Thymus (tissue), 11 donors: Measurements from ENCODE around the gene SYCE3. TPM values are rescaled to one million over a fixed set of nuclear protein-coding genes. Genes with fewer than 3 reads are reported as not detected.

ENCODE experiments used
- DNase-seq, 9 donors: peaks; one replicate each; pipeline ENCODE4 v3.0.0-alpha.2; 2013; ENCODE audit warnings: low spot score in 9 of 9, low read depth in 6 of 9, missing footprints in 1 of 9
- H3K27ac ChIP-seq, 2 donors: one replicate each; pipeline ENCODE4 v1.5.1; 2013; ENCODE audit warnings: control low read depth in 1 of 2, low read depth in 1 of 2, low read length in 1 of 2, mild to moderate bottlenecking in 1 of 2, moderate library complexity in 1 of 2
- H3K27me3 ChIP-seq, 2 donors: one replicate each; pipeline ENCODE4 v1.5.1; 2013; ENCODE audit warnings: low read length in 1 of 2; ENCODE audit not compliant: control insufficient read depth in 2 of 2, insufficient read depth in 1 of 2
- H3K36me3 ChIP-seq, 2 donors: one replicate each; pipeline ENCODE4 v1.5.1; 2013; ENCODE audit warnings: low read length in 1 of 2, mild to moderate bottlenecking in 1 of 2, moderate library complexity in 1 of 2; ENCODE audit not compliant: control insufficient read depth in 2 of 2, insufficient read depth in 2 of 2
- H3K4me1 ChIP-seq, 2 donors: one replicate each; pipeline ENCODE4 v1.5.1; 2013; ENCODE audit warnings: low read length in 2 of 2; ENCODE audit not compliant: control insufficient read depth in 2 of 2, insufficient read depth in 2 of 2
- H3K4me3 ChIP-seq, 2 donors: one replicate each; pipeline ENCODE4 v1.5.1; 2013; ENCODE audit warnings: low read length in 2 of 2, control low read depth in 1 of 2, mild to moderate bottlenecking in 1 of 2
- H3K9me3 ChIP-seq, 2 donors: one replicate each; pipeline ENCODE4 v1.5.1; 2013; ENCODE audit warnings: low read length in 1 of 2, mild to moderate bottlenecking in 1 of 2; ENCODE audit not compliant: control insufficient read depth in 2 of 2, insufficient read depth in 1 of 2
- WGBS: extraction: QIAGEN DNeasy Blood & Tissue Kit; methylation state at CpG from one replicate; pipeline ENCODE4 v1.1.7; 2013; 5-methylcytosine and 5-hydroxymethylcytosine counted together
- polyA plus RNA-seq: library from polyadenylated mRNA; stranded (reverse); fragments of 200-250 nt; gene quantifications from one replicate; pipeline ENCODE4 v1.2.3, GENCODE V29; 2013
- total RNA-seq: library from RNA; stranded (reverse); fragments of 120-200 nt; gene quantifications from one replicate; pipeline ENCODE4 v1.2.4, GENCODE V29; 2013
- donor health status: healthy.

Gene SYCE3
- total and polyA plus RNA-seq, 2 donors, result 0.19 to 1.1 TPM

GRCh38 chr22:50585238-50585637 is 22.5 kb upstream of the SYCE3 start:
- 96% methylated on average over 3 of the region's 3 CpGs for whole genome bisulfite sequencing
- no peak overlapping the region for H3K27ac ChIP-seq
- H3K4me1 ChIP-seq, result peaks cover 7 to 15% of the 10 kb centered on the region in 2 donors
- peaks cover 0 to 6% of the 10 kb centered on the region in 2 donors for H3K27me3 ChIP-seq
- H3K36me3 ChIP-seq, result peaks cover 6 to 7% of the 10 kb centered on the region in 2 donors
- no peaks in the 10 kb centered on the region for H3K9me3 ChIP-seq
- no peak overlapping the region for H3K4me3 ChIP-seq
- DNase-seq, result no peak

GRCh38 chr22:50584106-50585096 is 21.7 kb upstream of the SYCE3 start:
- Histone ChIP-seq H3K4me3 (no peak overlapping the region), H3K4me1 (peaks cover 7 to 15% of the 10 kb centered on the region in 2 donors), H3K9me3 (no peaks in the 10 kb centered on the region), H3K36me3 (peaks cover 7 to 13% of the 10 kb centered on the region in 2 donors), H3K27me3 (peaks cover 0 to 6% of the 10 kb centered on the region in 2 donors), H3K27ac (no peak overlapping the region)
- no peak for DNase-seq
- 97% methylated on average over 23 of the region's 23 CpGs for WGBS

GRCh38 chr22:50583294-50583861 is 20.7 kb upstream of the SYCE3 start:
- peaks cover 7 to 16% of the 10 kb centered on the region in 2 donors for H3K4me1 ChIP-seq
- H3K27me3 ChIP-seq, result peaks cover 0 to 15% of the 10 kb centered on the region in 2 donors
- peak overlapping the region; percentile 65 to 80 for H3K4me3 ChIP-seq
- peak in 1 of 9 donors; percentile 4 for DNase-seq
- no peaks in the 10 kb centered on the region for H3K9me3 ChIP-seq
- 11% methylated on average over 37 of the region's 37 CpGs for WGBS
- peak overlapping the region in 1 of 2 donors; percentile 57 for H3K27ac ChIP-seq
- peaks cover 12 to 18% of the 10 kb centered on the region in 2 donors for H3K36me3 ChIP-seq

GRCh38 chr22:50582493-50583293 is 20.0 kb upstream of the SYCE3 start, which contains the start of gene CHKB:
Gene CHKB (minus strand): TSS chr22:50582849. CDS start chr22:50582781, 68 bp downstream.
- Histone ChIP-seq H3K27me3 (peaks cover 0 to 20% of the 10 kb centered on the region in 2 donors), H3K36me3 (peaks cover 12 to 18% of the 10 kb centered on the region in 2 donors), H3K4me1 (peaks cover 7 to 19% of the 10 kb centered on the region in 2 donors), H3K27ac (peak within 1 kb of the TSS; percentile 86 to 97), H3K4me3 (peak within 1 kb of the TSS; percentile 65 to 80), H3K9me3 (no peaks in the 10 kb centered on the region)
- under 1% methylated on average over 96 of the region's 96 CpGs for WGBS
- peak; percentile 86 to 99 (median 95) for DNase-seq

GRCh38 chr22:50581950-50582492 is 19.3 kb upstream of the SYCE3 start:
- 8% methylated on average over 39 of the region's 39 CpGs for WGBS
- H3K4me1 ChIP-seq, result peaks cover 7 to 22% of the 10 kb centered on the region in 2 donors
- peak overlapping the region; percentile 86 to 97 for H3K27ac ChIP-seq
- peak in 3 of 9 donors; percentile 9 to 28 (median 16) for DNase-seq
- H3K36me3 ChIP-seq, result peaks cover 12 to 18% of the 10 kb centered on the region in 2 donors
- H3K4me3 ChIP-seq, result peak overlapping the region; percentile 65 to 80
- no peaks in the 10 kb centered on the region for H3K9me3 ChIP-seq
- peaks cover 0 to 23% of the 10 kb centered on the region in 2 donors for H3K27me3 ChIP-seq

GRCh38 chr22:50581031-50581949 is 18.6 kb upstream of the SYCE3 start:
- DNase-seq, result no peak
- WGBS, result 97% methylated on average over 22 of the region's 22 CpGs

GRCh38 chr22:50579752-50580151 is 17.0 kb upstream of the SYCE3 start:
- H3K27ac ChIP-seq, result no peak overlapping the region
- WGBS, result over 99% methylated on average over 4 of the region's 4 CpGs
- no peak overlapping the region for H3K4me3 ChIP-seq
- H3K27me3 ChIP-seq, result peaks cover 0 to 29% of the 10 kb centered on the region in 2 donors
- no peak for DNase-seq
- no peaks in the 10 kb centered on the region for H3K9me3 ChIP-seq
- H3K4me1 ChIP-seq, result peaks cover 7 to 22% of the 10 kb centered on the region in 2 donors
- H3K36me3 ChIP-seq, result peaks cover 12 to 18% of the 10 kb centered on the region in 2 donors

More at GRCh38 chr22:50581031-50581949, 18.6 kb upstream of the SYCE3 start:
- H3K36me3 ChIP-seq, result peaks cover 12 to 18% of the 10 kb centered on the region in 2 donors
- peak overlapping the region; percentile 65 to 80 for H3K4me3 ChIP-seq
- peaks cover 0 to 29% of the 10 kb centered on the region in 2 donors for H3K27me3 ChIP-seq
- no peaks in the 10 kb centered on the region for H3K9me3 ChIP-seq
- peaks cover 7 to 22% of the 10 kb centered on the region in 2 donors for H3K4me1 ChIP-seq
- H3K27ac ChIP-seq, result no peak overlapping the region
